ENCODE results near the gene FCMR. TPM values are rescaled to one million over a fixed set of nuclear protein-coding genes. Genes with fewer than 3 reads are reported as not detected.

Gene FCMR
- total RNA-seq, 1 donor from 2014 or later: 4.4 TPM

GRCh38 chr1:206907304-206907991, 14.3 kb downstream of the FCMR start:
- peak; percentile 73 for DNase-seq (ENCODE audit: low spot score)
- intact Hi-C loops (cut with DNase I): no loop called here

- DNase-seq (ENCODE audit: low spot score): no peak
- intact Hi-C loops (cut with DNase I): no loop called here
Measured at GRCh38 chr1:206905295-206906164, 16.2 kb downstream of the FCMR start.

DNA sequence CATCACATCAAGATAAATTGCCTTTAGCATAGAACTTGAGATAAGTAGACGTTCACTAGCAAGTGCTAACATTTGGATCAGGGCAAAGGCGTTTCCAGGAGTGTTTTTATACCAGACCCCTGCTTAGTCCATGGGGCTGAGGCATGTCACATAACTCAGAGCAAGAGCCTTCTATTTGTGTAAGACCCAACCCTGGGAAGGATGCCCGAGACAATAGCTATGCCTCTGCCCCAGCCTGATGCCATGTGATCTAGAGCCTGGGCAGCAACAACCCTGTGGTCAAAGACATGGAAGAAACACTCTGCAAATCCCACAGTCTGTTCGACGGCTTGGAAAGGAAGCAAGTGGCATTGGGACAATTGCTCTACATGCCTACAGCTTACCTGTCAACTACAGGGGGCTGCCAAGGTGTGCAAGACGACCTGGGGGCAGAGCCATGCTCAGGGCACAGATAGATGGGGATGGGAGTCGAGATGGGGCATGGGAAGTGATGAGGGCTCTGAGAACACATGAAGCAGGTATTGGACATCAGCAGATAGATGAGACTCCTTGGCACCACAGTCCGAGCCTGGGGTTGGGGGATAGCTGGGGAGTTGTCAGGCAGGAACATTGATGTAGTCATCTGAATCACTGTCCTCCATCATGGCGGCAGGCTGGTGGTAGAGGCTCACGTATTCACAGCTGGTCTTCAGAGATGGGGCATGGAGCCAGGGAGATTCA, 17.2 kb downstream of the FCMR start:
- intact Hi-C loops (cut with DNase I): no loop called here
- DNase-seq (ENCODE audit: low spot score): no peak

DNA sequence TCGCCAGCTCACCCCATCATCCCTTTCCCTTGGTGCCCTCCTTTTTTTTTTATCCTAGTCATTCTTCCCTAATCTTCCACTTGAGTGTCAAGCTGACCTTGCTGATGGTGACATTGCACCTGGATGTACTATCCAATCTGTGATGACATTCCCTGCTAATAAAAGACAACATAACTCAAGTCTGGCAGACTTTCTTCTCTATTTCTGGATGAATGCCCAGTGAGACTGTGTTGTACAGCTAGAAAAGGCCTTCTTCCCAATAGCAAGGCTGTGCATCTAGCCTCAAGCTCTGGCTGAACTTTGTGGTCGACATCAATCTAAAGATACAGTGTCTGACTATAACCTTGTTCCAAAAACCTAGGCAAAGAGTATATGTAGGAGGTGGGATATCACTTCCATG, 18.1 kb downstream of the FCMR start:
- DNase-seq (ENCODE audit: low spot score): no peak
- intact Hi-C loops (cut with DNase I): no loop called here

- intact Hi-C loops (cut with DNase I): no loop called here
- DNase-seq (ENCODE audit: low spot score): no peak
Measured at GRCh38 chr1:206902702-206903101, 19.0 kb downstream of the FCMR start.

GRCh38 chr1:206901944-206902343, 19.8 kb downstream of the FCMR start:
- intact Hi-C loops (cut with DNase I): no loop called here
- no peak for DNase-seq (ENCODE audit: low spot score)

GRCh38 chr1:206900149-206900548, 21.6 kb downstream of the FCMR start:
- DNase-seq (ENCODE audit: low spot score): no peak
- intact Hi-C loops (cut with DNase I): no loop called here

DNA sequence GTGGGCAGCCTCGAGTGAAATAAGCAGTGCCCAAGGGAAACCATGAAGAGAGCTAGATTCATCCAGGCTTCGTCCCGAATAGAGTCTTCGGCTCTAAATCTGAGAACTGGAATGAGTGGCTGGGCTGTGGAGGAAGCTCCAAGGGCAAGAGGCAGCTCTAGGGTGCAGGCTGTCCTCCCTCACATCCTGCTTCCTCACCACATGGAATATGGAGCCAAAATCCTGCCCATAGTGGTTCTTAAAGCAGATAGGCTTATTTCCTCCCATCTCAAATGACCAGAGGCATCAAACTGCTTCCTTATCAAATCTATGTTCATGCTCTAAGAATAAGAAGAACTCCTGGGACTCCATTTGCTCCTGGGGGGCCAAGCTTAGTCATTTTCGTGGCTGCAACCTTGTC, 22.0 kb downstream of the FCMR start:
- DNase-seq (ENCODE audit: low spot score): no peak
- intact Hi-C loops (cut with DNase I): no loop called here

- intact Hi-C loops (cut with DNase I): no loop called here
- DNase-seq (ENCODE audit: low spot score): no peak
Measured at GRCh38 chr1:206898915-206899431, 22.8 kb downstream of the FCMR start.

DNA sequence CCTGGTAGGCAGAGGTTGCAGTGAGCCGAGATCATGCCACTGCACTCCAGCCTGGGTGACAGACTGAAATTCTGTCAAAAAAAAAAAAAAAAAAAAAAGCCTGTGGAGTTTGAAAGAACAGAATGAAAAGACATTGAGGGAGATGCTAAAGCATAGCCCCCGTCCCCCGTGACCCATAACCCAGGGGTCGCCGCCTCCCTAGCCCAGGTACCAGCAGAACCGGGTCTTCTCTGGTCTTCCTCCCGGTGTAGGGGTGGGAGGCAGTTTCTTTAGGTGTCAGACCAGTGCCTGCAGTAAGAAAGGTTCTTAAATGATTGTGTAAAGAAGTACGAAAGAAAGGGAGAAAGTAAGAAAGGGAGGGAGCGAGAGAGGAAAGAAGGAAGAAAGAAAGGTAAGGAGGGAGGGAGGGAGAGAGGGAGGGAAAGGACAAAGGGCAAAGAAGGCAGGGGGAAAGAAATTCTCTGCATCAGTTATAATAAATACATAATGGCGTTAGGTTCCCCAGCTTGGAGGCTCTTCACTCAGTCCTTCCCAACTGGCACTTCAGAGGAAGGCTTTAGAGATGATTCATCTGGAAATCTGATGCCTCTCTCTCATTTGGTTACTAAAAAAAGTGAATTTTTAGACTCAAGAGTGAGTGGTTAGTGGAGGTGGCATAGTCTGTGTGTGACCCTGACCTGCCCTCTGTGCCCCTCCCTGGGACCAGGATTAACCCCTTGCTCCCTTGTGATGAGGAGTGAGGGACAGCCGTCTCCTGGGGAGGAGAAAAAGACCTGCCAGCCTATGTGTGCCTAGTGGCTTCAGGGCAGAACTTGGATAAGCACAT, 23.4 kb downstream of the FCMR start:
- no peak for DNase-seq (ENCODE audit: low spot score)
- intact Hi-C loops (cut with DNase I): no loop called here

DNA sequence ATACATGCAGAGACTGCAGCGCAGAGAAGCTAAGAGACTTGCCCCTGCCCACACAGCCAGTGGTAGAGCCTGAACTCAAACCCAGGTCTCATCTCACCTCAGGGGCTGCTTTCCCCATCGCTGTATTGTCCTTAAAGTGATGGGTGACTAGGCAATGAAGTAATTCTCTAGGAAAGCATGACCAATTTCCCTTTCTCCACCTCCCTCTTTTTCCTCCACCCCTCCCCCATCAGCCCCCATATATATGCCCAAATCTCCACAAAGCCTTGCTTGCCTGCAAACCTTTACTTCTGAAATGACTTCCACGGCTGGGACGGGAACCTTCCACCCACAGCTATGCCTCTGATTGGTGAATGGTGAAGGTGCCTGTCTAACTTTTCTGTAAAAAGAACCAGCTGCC, 24.6 kb downstream of the FCMR start, which contains the start of gene IL24:
Gene IL24 (plus strand): TSS at position 269 of the 400 bp plus-strand sequence. CDS start 390 bp downstream, outside the sequence.
- intact Hi-C loops (cut with DNase I): no loop called here
- no peak for DNase-seq (ENCODE audit: low spot score)

- intact Hi-C loops (cut with DNase I): no loop called here
- DNase-seq (ENCODE audit: low spot score): no peak
Measured at GRCh38 chr1:206896261-206896660, 25.5 kb downstream of the FCMR start.

DNA sequence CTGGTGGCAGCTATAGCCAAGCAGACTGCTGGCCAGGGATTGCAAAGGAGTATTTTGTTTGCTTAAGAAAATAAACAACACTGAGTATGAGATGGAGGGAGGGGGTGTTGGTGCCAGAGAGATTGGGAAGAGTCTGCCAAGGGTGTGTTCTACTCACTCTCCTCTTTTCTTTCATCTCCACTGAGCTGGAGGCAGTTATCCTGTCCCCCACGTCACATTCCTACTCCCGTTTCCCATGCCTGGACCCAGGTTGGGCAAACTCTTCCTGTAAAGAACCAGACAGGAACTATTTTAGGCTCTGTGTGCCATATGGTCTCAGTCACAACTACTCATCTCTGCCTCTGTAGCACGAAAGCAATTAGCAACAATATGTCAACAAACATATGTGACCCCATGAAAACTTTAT, 25.9 kb downstream of the FCMR start:
- DNase-seq (ENCODE audit: low spot score): no peak
- intact Hi-C loops (cut with DNase I): no loop called here

DNA sequence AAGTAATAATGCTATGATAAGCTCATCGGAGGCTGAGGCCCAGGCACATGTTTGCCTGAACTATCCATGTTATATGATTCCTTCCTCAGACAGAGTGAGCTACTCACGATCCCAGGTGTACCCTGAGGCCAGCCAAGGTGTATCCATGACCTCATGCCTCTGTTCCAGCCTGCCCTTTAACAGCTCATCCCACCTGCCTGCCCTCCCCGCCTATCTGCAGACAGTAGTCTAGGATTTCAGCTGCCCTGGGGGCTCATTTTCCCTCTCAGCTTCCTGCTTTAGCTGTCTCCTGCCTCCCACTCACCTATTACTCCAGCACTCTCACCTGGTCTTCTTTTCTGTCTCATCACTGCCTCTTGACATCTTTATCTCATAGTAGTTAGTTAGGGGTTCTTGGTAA, 26.4 kb downstream of the FCMR start:
- DNase-seq (ENCODE audit: low spot score): no peak
- intact Hi-C loops (cut with DNase I): no loop called here

DNA sequence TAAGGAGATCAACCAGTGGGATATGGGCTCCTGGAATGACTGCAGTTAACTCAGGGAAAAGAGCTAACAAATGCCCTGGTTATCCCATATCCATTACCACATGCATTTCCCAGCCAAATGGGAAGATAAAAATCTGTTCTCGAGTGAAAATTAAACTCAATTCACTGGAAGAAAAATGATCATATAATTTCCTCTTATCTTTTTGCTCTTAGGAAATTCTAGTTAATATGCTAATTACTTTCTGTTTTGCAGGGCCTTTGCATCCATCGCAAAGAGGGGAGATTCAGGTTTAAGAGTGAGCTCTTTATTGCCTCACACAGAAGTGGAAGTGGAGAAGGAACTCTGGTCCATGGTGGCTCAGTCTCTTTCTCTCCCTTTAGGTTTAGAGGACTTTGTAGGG, 28.4 kb downstream of the FCMR start:
- DNase-seq (ENCODE audit: low spot score): no peak
- intact Hi-C loops (cut with DNase I): no loop called here

- intact Hi-C loops (cut with DNase I): no loop called here
- no peak for DNase-seq (ENCODE audit: low spot score)
Measured at GRCh38 chr1:206892351-206892984, 29.3 kb downstream of the FCMR start.

DNA sequence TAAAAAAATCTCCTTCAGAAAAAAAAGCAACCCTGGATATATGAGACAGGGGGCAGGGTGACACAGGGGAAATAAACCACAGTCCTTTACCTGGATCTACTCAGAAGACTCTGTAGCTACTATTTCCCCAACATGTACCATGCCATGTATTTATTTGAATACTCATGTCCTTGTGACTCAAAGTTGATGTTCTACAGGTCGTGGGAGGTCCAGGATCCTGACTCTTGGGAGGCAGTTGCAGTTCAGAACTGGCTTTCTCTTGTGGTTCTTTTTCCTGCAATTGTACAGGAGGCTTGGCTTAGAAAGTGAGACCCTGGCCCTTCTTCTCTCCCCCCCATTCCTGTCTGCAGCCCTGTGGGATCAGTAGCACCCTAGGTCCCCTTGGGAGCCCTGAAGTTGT, 30.3 kb downstream of the FCMR start:
- no peak for DNase-seq (ENCODE audit: low spot score)
- intact Hi-C loops (cut with DNase I): no loop called here

- intact Hi-C loops (cut with DNase I): no loop called here
- no peak for DNase-seq (ENCODE audit: low spot score)
Measured at GRCh38 chr1:206890125-206891060, 31.3 kb downstream of the FCMR start.

All from cardiac septum (tissue), 1 donor.